Epithelial cell of proximal tubule (primary cell): ENCODE data around the gene METTL15. TPM values are rescaled to one million over a fixed set of nuclear protein-coding genes. Genes with fewer than 3 reads are reported as not detected.
"Not testable (repeated sequence)": the region's sequence is repeated elsewhere in the genome, so short reads cannot be mapped to it uniquely, and the experiment has no call there.

Source experiments
- DNase-seq: peaks from one replicate; pipeline ENCODE4 v3.0.0-alpha.2; 2011; ENCODE audit warnings: low read depth
- H3K4me3 ChIP-seq: 2 replicates; pipeline ENCODE4 v1.5.1; 2011; ENCODE audit warnings: low read depth, mild to moderate bottlenecking, low read length
- total RNA-seq: library from RNA; depleted of rRNA; stranded (reverse); fragments of >200 nt; gene quantifications from 2 replicates; pipeline ENCODE4 v1.2.3, GENCODE V29; 2015
- TF ChIP-seq, protein P1 (sequence below): conservative IDR thresholded peaks from 2 replicates; pipeline ENCODE4 v1.5.1; 2012; ENCODE audit warnings: low read depth, mild to moderate bottlenecking, low read length

Gene METTL15
- total RNA-seq, 1 donor from 2014 or later = 8.7 TPM

DNA sequence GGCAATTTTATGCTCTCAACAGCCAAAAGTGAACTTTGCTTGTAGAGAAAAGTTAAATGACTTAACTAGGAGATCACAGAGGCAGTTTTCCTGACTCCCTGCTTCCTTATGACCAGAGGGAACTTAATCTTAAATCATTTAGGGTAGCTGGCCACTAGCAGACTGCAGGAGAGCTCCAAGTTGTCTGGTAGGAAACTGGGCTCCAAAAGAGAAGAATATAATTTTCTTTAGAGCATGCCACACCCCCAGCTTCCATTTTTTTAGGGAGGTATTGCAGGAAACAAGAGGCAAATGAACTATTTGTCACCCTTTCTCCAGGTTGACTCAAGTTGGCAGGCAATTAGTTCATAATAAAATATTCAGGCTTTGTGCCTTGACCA, 2.6 kb downstream of the METTL15 start:
- TF ChIP-seq, protein P1, sequence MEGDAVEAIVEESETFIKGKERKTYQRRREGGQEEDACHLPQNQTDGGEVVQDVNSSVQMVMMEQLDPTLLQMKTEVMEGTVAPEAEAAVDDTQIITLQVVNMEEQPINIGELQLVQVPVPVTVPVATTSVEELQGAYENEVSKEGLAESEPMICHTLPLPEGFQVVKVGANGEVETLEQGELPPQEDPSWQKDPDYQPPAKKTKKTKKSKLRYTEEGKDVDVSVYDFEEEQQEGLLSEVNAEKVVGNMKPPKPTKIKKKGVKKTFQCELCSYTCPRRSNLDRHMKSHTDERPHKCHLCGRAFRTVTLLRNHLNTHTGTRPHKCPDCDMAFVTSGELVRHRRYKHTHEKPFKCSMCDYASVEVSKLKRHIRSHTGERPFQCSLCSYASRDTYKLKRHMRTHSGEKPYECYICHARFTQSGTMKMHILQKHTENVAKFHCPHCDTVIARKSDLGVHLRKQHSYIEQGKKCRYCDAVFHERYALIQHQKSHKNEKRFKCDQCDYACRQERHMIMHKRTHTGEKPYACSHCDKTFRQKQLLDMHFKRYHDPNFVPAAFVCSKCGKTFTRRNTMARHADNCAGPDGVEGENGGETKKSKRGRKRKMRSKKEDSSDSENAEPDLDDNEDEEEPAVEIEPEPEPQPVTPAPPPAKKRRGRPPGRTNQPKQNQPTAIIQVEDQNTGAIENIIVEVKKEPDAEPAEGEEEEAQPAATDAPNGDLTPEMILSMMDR = no peak
- peak overlapping the region; percentile 73 for H3K4me3 ChIP-seq
- DNase-seq = no peak

DNA sequence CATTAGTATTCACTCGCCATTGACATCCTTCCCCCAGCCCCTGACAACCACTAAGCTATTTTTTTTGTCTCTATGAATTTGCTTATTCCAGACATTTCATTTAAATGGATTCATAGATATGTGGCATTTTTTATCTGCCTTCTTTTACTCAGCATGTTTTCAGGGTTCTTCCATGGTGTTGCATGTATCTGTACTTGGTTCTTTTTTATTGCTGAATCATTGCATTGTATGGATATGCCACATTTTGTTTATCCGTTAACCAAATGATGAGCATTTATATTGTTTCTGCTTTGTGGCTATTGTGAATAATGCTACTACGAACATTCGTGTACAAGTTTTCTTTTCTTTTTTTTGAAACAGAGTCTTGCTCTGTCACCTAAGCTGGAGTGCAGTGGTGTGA, 5.9 kb downstream of the METTL15 start:
- DNase-seq = no peak
- no peak overlapping the region for H3K4me3 ChIP-seq
- TF ChIP-seq, protein P1 = no peak

DNA sequence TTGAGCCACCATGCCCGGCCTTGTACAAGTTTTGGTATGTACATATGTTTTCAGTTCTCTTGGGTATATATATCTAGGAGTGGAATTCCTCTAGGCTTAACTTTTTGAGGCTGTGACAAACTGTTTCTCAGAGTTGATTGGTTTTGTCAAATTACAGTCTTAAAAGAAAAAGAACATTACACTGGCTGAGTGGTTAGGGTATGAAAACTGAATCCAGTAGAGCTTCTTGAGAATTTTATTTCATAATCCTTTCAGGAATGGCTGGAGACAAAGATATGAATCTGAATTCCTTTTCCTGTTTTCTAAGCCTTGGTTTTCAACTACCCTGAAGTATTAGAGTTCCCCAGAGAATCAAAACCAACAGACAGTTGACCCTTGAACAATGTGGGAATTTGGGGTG, 6.5 kb downstream of the METTL15 start:
- TF ChIP-seq, protein P1 = no peak
- no peak for DNase-seq
- no peak overlapping the region for H3K4me3 ChIP-seq

DNA sequence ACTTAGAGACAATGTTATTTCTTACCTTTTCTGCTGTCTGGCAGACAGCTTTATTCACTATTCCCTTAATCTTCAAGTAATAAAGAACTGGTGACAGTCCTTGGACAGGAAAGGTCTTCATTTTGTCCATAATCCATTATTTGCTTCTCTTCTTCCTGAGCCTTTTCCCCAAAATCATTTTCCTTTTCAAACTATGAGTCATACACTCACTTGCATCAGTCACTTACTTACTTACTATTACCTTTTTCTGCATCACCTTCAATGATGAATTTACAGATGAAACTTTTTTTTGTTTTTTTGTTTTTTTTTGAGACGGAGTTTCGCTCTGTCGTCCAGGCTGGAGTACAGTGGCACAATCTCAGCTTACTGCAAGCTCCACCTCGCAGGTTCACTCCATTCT, 9.5 kb downstream of the METTL15 start:
- TF ChIP-seq, protein P1 = no peak
- DNase-seq = no peak
- H3K4me3 ChIP-seq = no peak overlapping the region

DNA sequence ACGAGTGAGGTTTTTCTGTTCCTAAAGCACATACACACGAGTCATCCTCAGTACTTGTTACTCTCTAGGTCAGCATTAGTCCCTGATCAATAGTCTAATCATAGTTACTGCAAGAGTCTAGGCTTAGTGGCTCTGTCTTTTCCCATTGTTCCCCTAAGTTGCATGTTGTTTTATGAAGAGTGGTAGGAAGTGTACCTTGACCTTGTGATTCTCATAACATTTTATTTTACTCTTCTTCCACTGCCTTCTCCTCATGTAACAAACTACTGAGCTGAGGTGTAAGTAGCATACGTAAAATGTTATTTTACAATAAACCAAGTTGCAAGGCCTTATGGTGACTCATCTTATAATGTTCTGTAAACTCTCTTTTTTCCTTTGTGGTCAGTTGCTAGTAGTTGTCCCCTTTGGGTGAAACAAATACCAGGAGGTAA, 15.0 kb downstream of the METTL15 start:
- DNase-seq = no peak
- TF ChIP-seq, protein P1 = no peak
- no peak overlapping the region for H3K4me3 ChIP-seq

DNA sequence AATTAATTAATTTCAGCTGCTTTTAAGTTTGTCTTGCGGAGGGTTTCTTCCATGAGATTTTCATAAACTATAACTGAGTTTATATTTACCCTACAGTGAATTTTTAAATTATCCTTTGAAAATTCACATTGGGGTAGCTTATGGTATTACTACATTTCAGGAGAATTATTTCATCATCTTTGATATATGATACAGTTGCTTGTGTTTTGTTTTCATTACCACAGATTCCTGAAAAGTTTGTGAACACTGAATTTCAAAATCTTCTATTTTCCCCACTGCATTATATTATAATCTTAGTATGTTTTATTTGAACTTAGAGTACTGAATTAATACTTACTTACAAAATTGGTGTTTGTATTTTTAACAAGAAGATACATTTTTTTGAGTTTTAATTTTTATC, 24.4 kb downstream of the METTL15 start:
- no peak for DNase-seq
- no peak overlapping the region for H3K4me3 ChIP-seq
- TF ChIP-seq, protein P1 = no peak

DNA sequence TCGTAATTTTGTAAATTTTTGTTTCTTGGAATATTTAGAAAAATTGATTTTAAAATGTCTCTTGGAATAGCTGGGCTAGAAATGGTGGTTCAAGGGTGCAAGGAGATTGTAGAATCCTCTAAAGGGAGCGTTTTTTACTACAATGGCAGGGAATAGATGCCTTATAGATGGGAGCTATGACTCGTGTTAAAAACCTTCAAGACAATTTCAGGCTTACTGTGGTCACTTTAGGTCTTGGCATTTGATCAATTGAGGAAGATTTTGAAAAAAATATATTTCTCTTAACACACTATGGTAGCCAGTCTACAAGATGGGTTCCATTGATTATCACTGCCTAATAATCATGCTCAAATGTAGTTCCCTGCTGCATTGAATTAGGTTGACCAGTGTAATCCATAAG, 25.0 kb downstream of the METTL15 start:
- DNase-seq = no peak
- TF ChIP-seq, protein P1 = no peak
- H3K4me3 ChIP-seq = no peak overlapping the region

DNA sequence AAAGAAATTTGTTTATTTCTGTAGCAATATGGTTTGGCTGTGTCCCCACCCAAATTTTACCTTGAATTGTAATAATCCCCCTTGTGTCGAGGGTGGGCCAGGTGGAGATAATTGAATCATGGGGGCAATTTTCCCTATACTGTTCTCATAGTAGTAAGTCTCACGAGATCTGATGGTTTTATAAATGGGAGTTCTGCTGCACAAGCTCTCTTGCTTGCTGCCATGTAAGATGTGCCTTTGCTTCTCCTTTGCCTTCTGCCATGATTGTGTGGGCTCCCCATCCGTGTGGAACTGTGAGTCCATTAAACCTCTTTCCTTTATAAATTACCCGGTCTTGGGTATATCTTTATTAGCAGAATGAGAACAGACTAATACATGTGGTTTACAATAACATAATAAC, 28.0 kb downstream of the METTL15 start:
- not testable (repeated sequence) for H3K4me3 ChIP-seq

More for the DNA sequence above, 28.0 kb downstream of the METTL15 start:
- DNase-seq = not testable (repeated sequence)
